Breast epithelium (tissue), 4 donors: ENCODE measurements around the gene NDEL1. TPM values are rescaled to one million over a fixed set of nuclear protein-coding genes. Genes with fewer than 3 reads are reported as not detected.
A peak's percentile ranks its signal among the peaks of the same experiment; 100 is the strongest.

ENCODE experiments used
- DNase-seq, 2 donors: peaks; one replicate each; pipeline ENCODE4 v3.0.0-alpha.2; 2019; ENCODE audit warnings: low spot score in 2 of 2
- H3K27ac ChIP-seq, 2 donors: fragments of 200-600 bp; sonication (generic) in 1 of 2; one replicate each; pipeline ENCODE4 v1.5.1; 2016 to 2019; ENCODE audit warnings: mild to moderate bottlenecking in 1 of 2
- H3K27me3 ChIP-seq, 2 donors: fragments of 200-600 bp; sonication (generic) in 1 of 2; one replicate each; pipeline versions ENCODE4 v1.5.1 to v1.6.0; 2017 to 2019; ENCODE audit warnings: control low read depth in 1 of 2, mild to moderate bottlenecking in 1 of 2
- H3K36me3 ChIP-seq: fragments of 200-600 bp; one replicate; pipeline ENCODE4 v1.5.1; 2019
- H3K4me1 ChIP-seq, 2 donors: fragments of 200-600 bp; sonication (generic); one replicate each; pipeline ENCODE4 v1.5.1; 2016 to 2019; ENCODE audit warnings: control low read depth in 1 of 2
- H3K4me3 ChIP-seq, 3 donors: fragments of 200-600 bp; sonication (generic); 1 replicate in 2 of 3; 2 replicates in 1 of 3; pipeline ENCODE4 v1.5.1; 2016 to 2019; ENCODE audit warnings: mild to moderate bottlenecking in 3 of 3, moderate library complexity in 2 of 3
- H3K9me3 ChIP-seq, 2 donors: fragments of 200-600 bp; sonication (generic) in 1 of 2; one replicate each; pipeline ENCODE4 v1.5.1; 2016 to 2019; ENCODE audit warnings: control low read depth in 1 of 2
- CTCF ChIP-seq, 3 donors: fragments of 450-650 bp; IDR thresholded peaks; one replicate each; pipeline ENCODE4 v1.5.1; 2016 to 2017; ENCODE audit warnings: antibody characterized with exemption in 3 of 3, mild to moderate bottlenecking in 3 of 3, moderate library complexity in 3 of 3
- POLR2A ChIP-seq: fragments of 450-650 bp; IDR thresholded peaks from one replicate; pipeline ENCODE4 v1.6.1; 2016; ENCODE audit warnings: antibody characterized with exemption, mild to moderate bottlenecking, moderate library complexity
- POLR2AphosphoS5 ChIP-seq, 3 donors: sonication (generic); formaldehyde crosslinking; IDR thresholded peaks; one replicate each; pipeline ENCODE4 v1.6.1; 2017; ENCODE audit warnings: antibody characterized with exemption in 3 of 3
- intact Hi-C: fragments of 100-400 bp; cut with DNase I; formaldehyde crosslinking; loops from one replicate; pipeline ENCODE4 v1.15.1; 2023; ENCODE audit warnings: low total_unique reads
- total RNA-seq, 3 donors: library from RNA; depleted of rRNA; stranded (reverse); fragments of >200 nt; gene quantifications; one replicate each; pipeline ENCODE4 v1.1.0, GENCODE V29; 2016

Gene NDEL1
- total RNA-seq, 3 donors from 2014 or later = 51.1 to 80.6 (median 61.4) TPM

DNA sequence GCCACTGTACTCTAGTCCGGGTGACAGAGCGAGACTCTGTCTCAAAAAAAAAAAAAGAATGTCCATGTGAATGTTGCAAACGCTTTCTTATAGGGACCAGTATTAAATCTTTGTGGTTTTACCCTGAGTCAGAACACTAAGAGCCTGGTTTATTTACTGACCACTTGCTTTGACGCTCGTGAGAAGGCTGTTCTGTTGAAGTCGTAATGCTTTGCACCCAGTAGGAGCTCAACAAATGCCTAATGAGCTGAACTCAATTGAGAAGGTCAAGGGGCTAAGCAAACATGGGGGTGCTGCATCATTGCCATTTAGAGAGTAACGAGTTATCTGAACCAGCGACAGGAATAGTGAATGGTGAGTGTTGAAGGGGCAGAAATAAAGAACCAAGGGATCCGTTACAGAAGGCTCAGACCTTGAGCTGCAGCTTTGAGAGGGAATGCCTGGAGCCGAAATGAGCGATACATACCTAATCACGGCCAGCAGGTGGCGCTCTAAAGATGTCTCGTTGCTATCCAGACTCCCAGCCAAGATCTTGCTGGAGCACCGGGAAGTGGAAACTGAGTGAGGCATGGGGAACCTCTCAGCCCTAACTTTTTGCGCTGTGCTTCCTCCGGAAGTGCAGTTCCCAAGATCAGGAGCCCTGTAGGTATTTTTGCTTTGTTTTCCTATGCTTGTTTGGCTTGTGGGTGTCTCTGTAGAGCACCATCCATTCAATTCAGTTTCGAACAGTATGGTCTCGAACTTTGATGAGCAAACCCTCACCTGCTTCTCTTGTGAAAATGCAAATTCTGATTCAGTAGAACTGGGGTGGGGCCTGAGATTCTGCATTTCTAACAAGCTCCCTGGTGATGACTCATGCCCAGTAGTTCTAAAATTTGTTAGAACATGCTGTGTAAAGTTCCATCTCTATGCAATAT lies 25.5 kb upstream of the NDEL1 start:
- Histone ChIP-seq H3K4me3 (no peak overlapping the region), H3K27ac (no peak overlapping the region), H3K4me1 (no peaks in the 10 kb centered on the region), H3K27me3 (no peaks in the 10 kb centered on the region), H3K9me3 (no peaks in the 10 kb centered on the region), H3K36me3 (no peaks in the 10 kb centered on the region)
- DNase-seq = peak; percentile 77 to 91
- TF ChIP-seq CTCF (IDR thresholded peaks at IDR 0.05) (peak; percentile 68 to 92 (median 85)), POLR2A (no peak), POLR2AphosphoS5 (IDR thresholded peaks at IDR 0.05) (peak; percentile 24 to 43 (median 27))
- intact Hi-C loops = loop anchor here (10.0 kb wide), 1 partner anchor 335 kb away; the partner anchor contains the start of gene CCDC42

- Histone ChIP-seq H3K4me1 (no peaks in the 10 kb centered on the region), H3K27me3 (no peaks in the 10 kb centered on the region), H3K36me3 (no peaks in the 10 kb centered on the region), H3K9me3 (no peaks in the 10 kb centered on the region), H3K4me3 (no peak overlapping the region), H3K27ac (no peak overlapping the region)
- intact Hi-C loops = no loop called here
- no peak for DNase-seq
- TF ChIP-seq CTCF (IDR thresholded peaks at IDR 0.05) (no peak), POLR2A (no peak), POLR2AphosphoS5 (IDR thresholded peaks at IDR 0.05) (no peak)
Observed at GRCh38 chr17:8410883-8411238, 24.8 kb upstream of the NDEL1 start.

GRCh38 chr17:8412089-8412488 lies 23.6 kb upstream of the NDEL1 start:
- TF ChIP-seq POLR2AphosphoS5 (IDR thresholded peaks at IDR 0.05) = no peak
- no peak for TF ChIP-seq POLR2A
- no peak for TF ChIP-seq CTCF (IDR thresholded peaks at IDR 0.05)
- H3K4me3 ChIP-seq = no peak overlapping the region
- no peaks in the 10 kb centered on the region for H3K36me3 ChIP-seq
- no peaks in the 10 kb centered on the region for H3K27me3 ChIP-seq
- H3K9me3 ChIP-seq = no peaks in the 10 kb centered on the region
- H3K27ac ChIP-seq = no peak overlapping the region
- no peak for DNase-seq
- intact Hi-C loops = no loop called here
- H3K4me1 ChIP-seq = no peaks in the 10 kb centered on the region

DNA sequence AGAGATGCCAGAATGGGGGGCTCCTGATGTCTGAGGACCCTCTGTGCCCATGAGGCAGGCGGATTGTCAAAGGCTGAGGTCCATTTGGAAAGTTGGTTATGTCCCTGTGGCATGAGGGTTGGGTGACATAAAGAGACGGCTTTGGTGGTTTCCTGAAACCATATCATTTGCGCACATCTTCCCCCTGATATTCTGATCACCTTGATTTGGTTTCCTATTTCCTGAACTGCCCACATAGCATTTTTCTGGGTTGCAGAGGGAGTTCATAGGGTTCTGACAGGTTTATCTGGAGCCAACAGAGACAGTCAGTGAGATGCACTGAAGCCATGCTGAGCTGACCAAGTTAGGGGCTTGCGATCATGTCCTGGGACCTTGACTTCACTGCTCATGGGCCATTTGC lies 22.4 kb upstream of the NDEL1 start:
- DNase-seq = no peak
- Histone ChIP-seq H3K4me1 (no peaks in the 10 kb centered on the region), H3K36me3 (no peaks in the 10 kb centered on the region), H3K9me3 (no peaks in the 10 kb centered on the region), H3K27ac (no peak overlapping the region), H3K27me3 (no peaks in the 10 kb centered on the region), H3K4me3 (no peak overlapping the region)
- TF ChIP-seq CTCF (IDR thresholded peaks at IDR 0.05) (no peak), POLR2A (no peak)
- intact Hi-C loops = no loop called here

GRCh38 chr17:8413938-8414337 lies 21.7 kb upstream of the NDEL1 start:
- Histone ChIP-seq H3K9me3 (no peaks in the 10 kb centered on the region), H3K4me3 (no peak overlapping the region), H3K36me3 (no peaks in the 10 kb centered on the region), H3K27me3 (no peaks in the 10 kb centered on the region), H3K4me1 (no peaks in the 10 kb centered on the region), H3K27ac (no peak overlapping the region)
- intact Hi-C loops = no loop called here
- DNase-seq = no peak
- TF ChIP-seq CTCF (IDR thresholded peaks at IDR 0.05) = no peak
- TF ChIP-seq POLR2AphosphoS5 (IDR thresholded peaks at IDR 0.05) = no peak
- no peak for TF ChIP-seq POLR2A
